Measurements from ENCODE around the gene AP1G2.
"Not testable (repeated sequence)": the region's sequence is repeated elsewhere in the genome, so short reads cannot be mapped to it uniquely, and the experiment has no call there.

AP1G2 gene, protein sequence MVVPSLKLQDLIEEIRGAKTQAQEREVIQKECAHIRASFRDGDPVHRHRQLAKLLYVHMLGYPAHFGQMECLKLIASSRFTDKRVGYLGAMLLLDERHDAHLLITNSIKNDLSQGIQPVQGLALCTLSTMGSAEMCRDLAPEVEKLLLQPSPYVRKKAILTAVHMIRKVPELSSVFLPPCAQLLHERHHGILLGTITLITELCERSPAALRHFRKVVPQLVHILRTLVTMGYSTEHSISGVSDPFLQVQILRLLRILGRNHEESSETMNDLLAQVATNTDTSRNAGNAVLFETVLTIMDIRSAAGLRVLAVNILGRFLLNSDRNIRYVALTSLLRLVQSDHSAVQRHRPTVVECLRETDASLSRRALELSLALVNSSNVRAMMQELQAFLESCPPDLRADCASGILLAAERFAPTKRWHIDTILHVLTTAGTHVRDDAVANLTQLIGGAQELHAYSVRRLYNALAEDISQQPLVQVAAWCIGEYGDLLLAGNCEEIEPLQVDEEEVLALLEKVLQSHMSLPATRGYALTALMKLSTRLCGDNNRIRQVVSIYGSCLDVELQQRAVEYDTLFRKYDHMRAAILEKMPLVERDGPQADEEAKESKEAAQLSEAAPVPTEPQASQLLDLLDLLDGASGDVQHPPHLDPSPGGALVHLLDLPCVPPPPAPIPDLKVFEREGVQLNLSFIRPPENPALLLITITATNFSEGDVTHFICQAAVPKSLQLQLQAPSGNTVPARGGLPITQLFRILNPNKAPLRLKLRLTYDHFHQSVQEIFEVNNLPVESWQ

GRCh38 chr14:23567186-23568020, at the start of gene AP1G2:
Gene AP1G2 (minus strand): TSS chr14:23567791. CDS start chr14:23567314, 477 bp downstream.
- peak; percentile 64 to 76 (median 70) for DNase-seq

DNA sequence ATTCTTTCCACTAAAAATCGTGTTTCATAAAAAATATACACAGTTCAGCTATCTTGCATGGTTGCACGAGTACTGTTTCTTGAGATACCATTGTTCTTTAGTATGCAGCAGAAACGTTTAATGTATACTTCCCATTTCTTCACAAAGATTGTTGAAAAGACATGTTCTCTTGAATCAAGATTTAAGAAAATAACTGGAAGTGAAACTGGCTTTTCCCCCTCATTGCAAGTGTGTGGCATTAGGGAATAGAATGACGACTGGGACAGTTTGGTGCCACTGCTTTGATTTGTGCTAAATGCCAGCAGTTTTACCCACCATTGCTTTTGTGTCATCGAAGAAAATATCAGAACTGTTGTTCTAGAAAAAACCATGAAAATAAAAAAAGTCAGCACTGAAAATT, 48.3 kb upstream of the AP1G2 start:
- no peak for DNase-seq

DNA sequence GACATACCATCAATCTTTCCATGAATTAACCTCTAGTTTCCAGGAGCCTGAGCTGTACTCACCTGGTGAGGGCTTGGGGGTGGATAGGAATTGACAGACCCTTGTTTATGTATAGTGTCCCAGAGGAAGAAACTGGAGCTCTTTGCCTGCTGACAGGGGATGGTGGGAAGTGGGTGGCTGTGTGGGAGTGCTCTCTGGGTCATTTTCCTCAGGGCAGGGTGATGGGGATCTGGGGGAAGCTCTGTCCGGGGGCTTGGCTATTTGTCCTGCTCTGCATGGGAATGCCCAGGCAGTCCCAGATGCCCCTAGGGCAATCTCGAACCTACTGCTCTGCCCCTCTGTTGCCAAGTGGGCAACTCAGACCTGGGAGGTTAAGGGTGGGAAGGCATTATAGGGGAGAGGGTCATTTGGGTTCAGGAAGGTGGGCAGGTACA, 46.8 kb upstream of the AP1G2 start:
- no peak for DNase-seq

GRCh38 chr14:23613242-23614070, 45.9 kb upstream of the AP1G2 start:
- DNase-seq, result no peak

- no peak for DNase-seq
Observed at GRCh38 chr14:23612802-23613201, 45.2 kb upstream of the AP1G2 start.

- DNase-seq, result no peak
Observed at GRCh38 chr14:23612354-23612732, 44.8 kb upstream of the AP1G2 start.

DNA sequence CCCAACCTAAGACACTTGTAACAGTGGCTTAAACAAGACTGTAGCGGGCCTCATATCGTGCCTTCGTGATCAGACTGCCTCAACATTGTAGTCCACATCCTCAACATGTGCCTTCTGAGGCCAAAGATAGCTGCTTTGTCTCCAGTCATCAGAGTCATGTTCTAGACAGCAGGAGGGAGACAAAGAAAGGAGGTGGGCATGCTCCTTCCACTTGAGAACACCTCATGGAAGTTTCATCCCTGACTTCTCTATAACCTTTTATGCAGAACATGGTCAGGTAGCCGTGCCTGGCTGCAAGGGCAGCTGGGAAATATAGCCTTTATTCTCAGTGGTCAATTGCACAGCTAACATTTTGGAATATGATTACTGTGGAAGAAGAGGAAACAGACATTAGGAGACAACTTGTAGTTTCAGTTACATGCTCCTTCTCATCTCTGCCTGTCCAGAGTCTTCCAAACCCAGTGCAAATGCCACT, 43.3 kb upstream of the AP1G2 start:
- no peak for DNase-seq

DNA sequence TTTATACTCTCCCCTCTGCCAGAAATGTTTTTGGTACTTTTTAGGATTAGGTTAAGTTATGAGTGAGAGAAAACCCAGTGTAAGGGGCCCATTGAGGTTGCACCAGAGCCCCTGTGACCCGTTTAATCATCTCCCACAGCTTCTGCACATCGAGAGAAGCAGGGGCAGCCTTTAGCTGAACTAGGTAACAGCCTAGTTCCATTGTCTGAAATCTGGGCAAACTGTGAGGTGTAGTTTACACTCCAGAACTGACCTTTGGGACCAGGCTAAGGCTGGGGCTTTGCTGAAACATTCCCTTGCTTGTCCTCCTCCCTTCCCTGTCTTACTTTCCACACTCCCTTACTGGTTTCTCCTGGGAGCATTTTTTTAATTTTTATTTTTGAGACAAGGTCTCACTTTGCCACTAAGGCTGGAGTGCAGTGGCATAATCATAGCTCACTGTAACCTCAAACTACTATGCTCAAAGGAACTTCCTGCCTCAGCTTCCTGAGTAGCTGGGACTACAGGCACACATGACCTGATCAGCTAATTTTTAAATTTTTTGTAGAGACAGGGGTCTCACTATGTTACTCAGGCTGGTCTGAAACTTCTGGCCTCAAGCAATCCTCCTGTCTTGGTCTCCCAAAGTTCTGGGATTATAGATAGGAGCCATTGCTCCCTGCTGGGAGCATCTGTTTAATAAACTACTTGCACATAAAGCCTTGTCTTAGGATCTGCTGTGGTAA, 42.7 kb upstream of the AP1G2 start:
- DNase-seq, result no peak

GRCh38 chr14:23609411-23610089, 42.0 kb upstream of the AP1G2 start:
- DNase-seq, result not testable (repeated sequence)

GRCh38 chr14:23609001-23609400, 41.4 kb upstream of the AP1G2 start:
- DNase-seq, result no peak

DNA sequence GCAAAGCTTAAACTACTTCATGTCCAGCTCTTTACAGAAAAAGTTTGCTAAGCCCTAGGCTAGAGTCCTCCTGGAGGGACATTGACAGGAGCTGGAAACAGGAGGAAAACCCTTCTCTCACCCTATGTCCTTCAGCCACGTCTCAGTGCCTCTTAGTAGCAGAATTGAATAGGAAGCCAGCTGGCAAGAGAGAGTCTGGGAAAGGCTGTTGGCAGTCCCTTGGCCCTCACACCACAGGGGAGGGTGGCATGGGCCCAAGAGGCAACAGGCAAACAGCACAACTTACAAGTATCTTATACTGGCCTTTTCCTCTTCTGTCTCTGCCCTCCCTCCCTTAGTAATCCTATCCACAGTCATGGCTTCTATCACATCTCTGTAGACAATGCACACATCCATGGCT, 40.9 kb upstream of the AP1G2 start:
- DNase-seq, result no peak

DNA sequence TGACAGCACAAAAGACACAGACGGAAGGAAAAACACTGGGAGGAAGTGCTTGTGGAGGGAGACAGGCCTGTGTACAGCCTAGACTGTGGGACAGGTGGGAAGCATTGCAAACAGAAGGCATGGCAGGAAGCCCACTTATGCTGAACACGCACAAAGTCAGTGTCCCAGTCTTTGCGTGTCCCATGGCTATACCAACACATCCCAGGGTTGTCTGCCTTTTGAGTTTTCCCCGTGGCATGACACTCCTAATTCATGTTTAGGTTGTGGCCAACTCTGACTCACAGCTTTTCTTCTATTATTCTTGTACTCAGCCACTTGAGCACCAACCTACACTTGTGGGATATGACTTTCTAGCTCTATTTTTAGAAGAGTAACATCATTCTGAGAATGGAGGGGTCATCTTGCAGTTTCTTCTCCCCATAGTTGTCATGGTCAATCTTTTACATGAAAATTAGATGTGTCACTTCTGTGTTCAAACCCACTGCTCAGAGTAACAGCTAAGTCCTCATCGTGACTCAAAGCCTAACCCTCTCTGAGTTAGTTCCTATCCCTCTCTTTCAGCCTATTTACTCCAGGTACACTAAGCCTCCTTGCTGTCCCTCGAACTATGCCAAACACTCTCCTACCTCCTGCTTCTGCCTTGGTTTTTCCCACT, 38.5 kb upstream of the AP1G2 start:
- DNase-seq, result no peak

DNA sequence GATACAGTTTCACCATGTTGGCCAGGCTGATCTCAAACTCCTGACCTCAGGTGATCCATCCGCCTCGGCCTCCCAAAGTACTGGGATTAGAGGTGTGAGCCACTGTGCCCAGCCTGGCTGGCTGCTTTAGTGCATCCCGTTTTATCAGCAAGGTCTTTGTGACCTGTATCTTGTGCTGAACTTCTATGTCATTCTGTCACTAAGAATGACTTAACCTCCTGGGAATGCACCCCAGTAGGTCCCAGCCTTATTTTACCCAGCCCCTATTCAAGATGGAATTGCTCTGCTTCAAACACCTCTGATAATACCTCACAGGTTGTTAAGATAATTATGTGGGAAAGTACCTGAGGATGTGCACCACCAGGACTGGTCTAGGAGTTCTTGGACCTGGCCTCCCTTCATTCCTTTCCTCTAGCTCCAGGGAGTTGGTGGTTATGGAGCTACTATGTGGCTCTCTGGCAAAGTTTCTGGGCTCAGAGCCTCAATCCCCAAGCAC, 37.1 kb upstream of the AP1G2 start:
- no peak for DNase-seq

DNA sequence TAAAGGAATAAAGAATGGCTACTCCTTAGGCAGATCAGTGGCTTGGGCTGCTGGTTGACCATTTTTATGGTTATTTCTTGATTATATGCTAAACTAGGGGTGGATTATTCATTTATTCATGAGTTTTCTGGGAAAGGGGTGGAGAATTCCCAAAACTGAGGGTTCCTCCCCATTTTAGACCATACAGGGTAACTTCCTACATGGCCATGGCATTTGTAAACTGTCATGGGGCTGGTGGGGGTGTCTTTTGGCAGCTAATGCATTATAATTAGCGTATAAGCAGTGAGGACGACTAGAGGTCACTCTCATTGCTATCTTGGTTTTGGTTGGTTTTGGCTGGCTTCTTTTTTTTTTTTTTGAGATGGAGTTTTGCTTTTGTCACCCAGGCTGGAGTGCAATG, 36.6 kb upstream of the AP1G2 start:
- no peak for DNase-seq

DNA sequence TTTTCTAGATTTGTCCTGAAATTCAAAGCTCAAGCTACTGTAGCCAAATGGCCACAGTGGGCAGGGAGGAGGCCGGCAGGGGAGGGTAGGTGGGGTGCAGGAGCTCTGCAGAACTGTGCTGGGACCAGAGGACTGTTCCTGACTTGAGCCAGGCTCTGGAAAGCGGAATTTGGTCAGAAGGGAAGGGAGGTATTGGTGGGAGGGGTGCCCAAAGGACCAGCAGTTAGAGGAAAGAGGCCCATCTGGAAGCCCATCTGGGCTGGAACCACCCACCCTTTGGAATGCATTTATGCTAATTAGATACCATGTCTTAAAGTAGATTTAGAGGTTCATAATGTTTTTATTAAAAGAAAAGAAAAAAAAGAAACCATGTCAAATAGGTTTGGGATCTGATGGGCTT, 35.5 kb upstream of the AP1G2 start:
- no peak for DNase-seq

GRCh38 chr14:23602181-23603095, 34.8 kb upstream of the AP1G2 start:
- no peak for DNase-seq

DNA sequence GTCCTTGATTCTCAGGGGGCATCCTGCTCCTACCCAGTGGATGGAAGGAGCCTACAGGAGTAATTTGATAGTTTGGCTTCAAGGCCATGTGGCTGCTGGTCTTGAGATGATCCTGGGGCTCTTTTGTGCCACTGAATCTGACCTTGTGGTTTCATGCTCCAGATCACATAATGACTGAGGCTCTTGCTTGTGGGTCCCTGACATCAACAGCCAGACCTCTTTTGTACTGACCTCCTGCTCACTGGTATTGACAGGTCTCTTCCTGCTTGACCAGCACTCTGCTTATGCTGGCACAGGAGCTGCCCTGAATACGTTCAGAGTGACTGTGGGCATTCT, 34.2 kb upstream of the AP1G2 start:
- DNase-seq, result no peak

GRCh38 chr14:23601424-23601823, 33.8 kb upstream of the AP1G2 start:
- no peak for DNase-seq

DNA sequence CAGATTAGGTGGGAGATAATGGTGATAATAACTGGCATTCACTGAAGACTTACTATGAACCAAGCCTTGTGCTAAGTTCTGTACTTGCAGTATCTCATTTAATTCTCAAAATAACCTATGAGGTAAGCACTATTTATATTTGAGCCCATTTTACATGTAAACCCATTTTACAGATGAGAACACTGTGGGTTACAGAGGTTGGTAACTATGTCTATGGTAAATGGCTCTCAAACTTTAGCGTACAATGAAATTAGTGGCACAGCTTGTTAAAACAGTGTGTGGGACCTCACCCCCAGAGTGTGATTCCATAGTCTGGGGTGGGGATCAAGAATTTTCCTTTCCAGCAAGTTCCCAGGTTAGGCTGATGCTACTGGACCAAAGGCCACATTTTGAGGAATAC, 33.2 kb upstream of the AP1G2 start:
- no peak for DNase-seq

All from activated naive CD4-positive, alpha-beta T cell (primary cell).